ENCODE data around the gene CPA1.

The CPA1 gene

GRCh38 chr7:130394421-130395195 lies 14.3 kb downstream of the CPA1 start:
- ATAC-seq = peak; percentile 36

GRCh38 chr7:130395421-130395820 lies 15.1 kb downstream of the CPA1 start:
- H3K4me1 Mint-ChIP-seq = peaks cover 11% of the 10 kb centered on the region
- ATAC-seq = no peak
- no peak overlapping the region for H3K4me3 Mint-ChIP-seq
- peaks cover 16% of the 10 kb centered on the region for H3K36me3 Mint-ChIP-seq
- H3K9me3 Mint-ChIP-seq = no peaks in the 10 kb centered on the region
- no peak overlapping the region for H3K27ac Mint-ChIP-seq
- no peaks in the 10 kb centered on the region for H3K27me3 Mint-ChIP-seq

More at GRCh38 chr7:130394421-130395195, 14.3 kb downstream of the CPA1 start:
- H3K27me3 Mint-ChIP-seq = no peaks in the 10 kb centered on the region
- peak overlapping the region; percentile 15 for H3K27ac Mint-ChIP-seq
- H3K36me3 Mint-ChIP-seq = peaks cover 16% of the 10 kb centered on the region
- H3K9me3 Mint-ChIP-seq = no peaks in the 10 kb centered on the region
- H3K4me3 Mint-ChIP-seq = no peak overlapping the region
- peaks cover 11% of the 10 kb centered on the region for H3K4me1 Mint-ChIP-seq

- Mint-ChIP-seq H3K27me3 (no peaks in the 10 kb centered on the region), H3K9me3 (no peaks in the 10 kb centered on the region), H3K4me1 (peaks cover 11% of the 10 kb centered on the region), H3K27ac (no peak overlapping the region), H3K36me3 (peaks cover 16% of the 10 kb centered on the region), H3K4me3 (no peak overlapping the region)
- ATAC-seq = no peak
These were observed 15.8 kb downstream of the CPA1 start for GRCh38 chr7:130396109-130396508.

- no peaks in the 10 kb centered on the region for H3K27me3 Mint-ChIP-seq
- H3K9me3 Mint-ChIP-seq = no peaks in the 10 kb centered on the region
- no peak overlapping the region for H3K4me3 Mint-ChIP-seq
- peaks cover 19% of the 10 kb centered on the region for H3K36me3 Mint-ChIP-seq
- H3K4me1 Mint-ChIP-seq = peaks cover 11% of the 10 kb centered on the region
- H3K27ac Mint-ChIP-seq = no peak overlapping the region
- no peak for ATAC-seq
These were observed 16.9 kb downstream of the CPA1 start for GRCh38 chr7:130397051-130397757.

- ATAC-seq = no peak
- no peaks in the 10 kb centered on the region for H3K9me3 Mint-ChIP-seq
- peaks cover 11% of the 10 kb centered on the region for H3K4me1 Mint-ChIP-seq
- H3K27ac Mint-ChIP-seq = no peak overlapping the region
- H3K36me3 Mint-ChIP-seq = peaks cover 21% of the 10 kb centered on the region
- no peak overlapping the region for H3K4me3 Mint-ChIP-seq
- H3K27me3 Mint-ChIP-seq = no peaks in the 10 kb centered on the region
These were observed 17.4 kb downstream of the CPA1 start for GRCh38 chr7:130397758-130398073.

- H3K4me3 Mint-ChIP-seq = no peak overlapping the region
- H3K36me3 Mint-ChIP-seq = peaks cover 21% of the 10 kb centered on the region
- peaks cover 10% of the 10 kb centered on the region for H3K4me1 Mint-ChIP-seq
- no peaks in the 10 kb centered on the region for H3K27me3 Mint-ChIP-seq
- H3K9me3 Mint-ChIP-seq = no peaks in the 10 kb centered on the region
- ATAC-seq = peak; percentile 24
- no peak overlapping the region for H3K27ac Mint-ChIP-seq
These were observed 18.3 kb downstream of the CPA1 start for GRCh38 chr7:130398526-130399090.

- H3K36me3 Mint-ChIP-seq = peaks cover 26% of the 10 kb centered on the region
- H3K27ac Mint-ChIP-seq = no peak overlapping the region
- no peak overlapping the region for H3K4me3 Mint-ChIP-seq
- ATAC-seq = no peak
- H3K4me1 Mint-ChIP-seq = no peaks in the 10 kb centered on the region
- no peaks in the 10 kb centered on the region for H3K27me3 Mint-ChIP-seq
- no peaks in the 10 kb centered on the region for H3K9me3 Mint-ChIP-seq
These were observed 19.9 kb downstream of the CPA1 start for GRCh38 chr7:130400120-130400572.

GRCh38 chr7:130401101-130401500 lies 20.8 kb downstream of the CPA1 start:
- H3K4me3 Mint-ChIP-seq = no peak overlapping the region
- peaks cover 26% of the 10 kb centered on the region for H3K36me3 Mint-ChIP-seq
- H3K27me3 Mint-ChIP-seq = no peaks in the 10 kb centered on the region
- no peaks in the 10 kb centered on the region for H3K9me3 Mint-ChIP-seq
- H3K4me1 Mint-ChIP-seq = no peaks in the 10 kb centered on the region
- no peak for ATAC-seq
- H3K27ac Mint-ChIP-seq = no peak overlapping the region

GRCh38 chr7:130401578-130401977 lies 21.3 kb downstream of the CPA1 start:
- no peak overlapping the region for H3K4me3 Mint-ChIP-seq

GRCh38 chr7:130405003-130405402 lies 24.7 kb downstream of the CPA1 start:
- H3K9me3 Mint-ChIP-seq = no peaks in the 10 kb centered on the region
- peaks cover 11% of the 10 kb centered on the region for H3K36me3 Mint-ChIP-seq
- no peaks in the 10 kb centered on the region for H3K27me3 Mint-ChIP-seq

More at GRCh38 chr7:130401578-130401977, 21.3 kb downstream of the CPA1 start:
- ATAC-seq = no peak
- Mint-ChIP-seq H3K9me3 (no peaks in the 10 kb centered on the region), H3K4me1 (no peaks in the 10 kb centered on the region), H3K27ac (no peak overlapping the region), H3K27me3 (no peaks in the 10 kb centered on the region), H3K36me3 (peaks cover 26% of the 10 kb centered on the region)

GRCh38 chr7:130409067-130409711 lies 28.9 kb downstream of the CPA1 start:
- Mint-ChIP-seq H3K4me1 (no peaks in the 10 kb centered on the region), H3K36me3 (peaks cover 7% of the 10 kb centered on the region), H3K4me3 (no peak overlapping the region), H3K27me3 (no peaks in the 10 kb centered on the region), H3K27ac (no peak overlapping the region), H3K9me3 (no peaks in the 10 kb centered on the region)
- ATAC-seq = no peak

More at GRCh38 chr7:130405003-130405402, 24.7 kb downstream of the CPA1 start:
- ATAC-seq = no peak
- Mint-ChIP-seq H3K27ac (no peak overlapping the region), H3K4me3 (no peak overlapping the region), H3K4me1 (no peaks in the 10 kb centered on the region)

GRCh38 chr7:130409712-130410072 lies 29.4 kb downstream of the CPA1 start:
- no peaks in the 10 kb centered on the region for H3K27me3 Mint-ChIP-seq
- H3K4me1 Mint-ChIP-seq = peaks cover under 1% of the 10 kb centered on the region
- no peaks in the 10 kb centered on the region for H3K9me3 Mint-ChIP-seq
- peaks cover 5% of the 10 kb centered on the region for H3K36me3 Mint-ChIP-seq
- no peak overlapping the region for H3K27ac Mint-ChIP-seq
- no peak for ATAC-seq
- H3K4me3 Mint-ChIP-seq = no peak overlapping the region

GRCh38 chr7:130410868-130411541 lies 30.7 kb downstream of the CPA1 start:
- H3K9me3 Mint-ChIP-seq = no peaks in the 10 kb centered on the region
- H3K4me3 Mint-ChIP-seq = no peak overlapping the region
- peaks cover 5% of the 10 kb centered on the region for H3K36me3 Mint-ChIP-seq
- H3K27ac Mint-ChIP-seq = no peak overlapping the region
- peaks cover 6% of the 10 kb centered on the region for H3K4me1 Mint-ChIP-seq
- no peaks in the 10 kb centered on the region for H3K27me3 Mint-ChIP-seq
- ATAC-seq = no peak

- Mint-ChIP-seq H3K4me1 (peaks cover 6% of the 10 kb centered on the region), H3K36me3 (peaks cover 5% of the 10 kb centered on the region), H3K27me3 (no peaks in the 10 kb centered on the region), H3K9me3 (no peaks in the 10 kb centered on the region), H3K27ac (no peak overlapping the region), H3K4me3 (no peak overlapping the region)
- ATAC-seq = no peak
These were observed 32.9 kb downstream of the CPA1 start for GRCh38 chr7:130413201-130413600.

- Mint-ChIP-seq H3K4me3 (no peak overlapping the region), H3K9me3 (no peaks in the 10 kb centered on the region), H3K4me1 (peaks cover 6% of the 10 kb centered on the region), H3K27ac (no peak overlapping the region), H3K36me3 (peaks cover 5% of the 10 kb centered on the region), H3K27me3 (no peaks in the 10 kb centered on the region)
- ATAC-seq = no peak
These were observed 34.7 kb downstream of the CPA1 start for GRCh38 chr7:130415006-130415405.
